HEK293 (cell line): ENCODE data around the gene NID1.

Source experiments
- ZNF621 ChIP-seq: fragments of 450-650 bp; formaldehyde crosslinking; IDR thresholded peaks from 2 replicates; pipeline ENCODE4 v1.5.1; 2017; ENCODE audit warnings: missing biosample characterization, missing genetic modification characterization
- ZNF623 ChIP-seq: fragments of 450-650 bp; formaldehyde crosslinking; IDR thresholded peaks from 2 replicates; pipeline ENCODE4 v1.5.1; 2016; ENCODE audit warnings: missing biosample characterization, missing genetic modification characterization
- TF ChIP-seq, protein P1 (sequence below): fragments of 450-650 bp; formaldehyde crosslinking; IDR thresholded peaks from 2 replicates; pipeline ENCODE4 v1.5.1; 2016; ENCODE audit warnings: missing biosample characterization, missing genetic modification characterization

DNA sequence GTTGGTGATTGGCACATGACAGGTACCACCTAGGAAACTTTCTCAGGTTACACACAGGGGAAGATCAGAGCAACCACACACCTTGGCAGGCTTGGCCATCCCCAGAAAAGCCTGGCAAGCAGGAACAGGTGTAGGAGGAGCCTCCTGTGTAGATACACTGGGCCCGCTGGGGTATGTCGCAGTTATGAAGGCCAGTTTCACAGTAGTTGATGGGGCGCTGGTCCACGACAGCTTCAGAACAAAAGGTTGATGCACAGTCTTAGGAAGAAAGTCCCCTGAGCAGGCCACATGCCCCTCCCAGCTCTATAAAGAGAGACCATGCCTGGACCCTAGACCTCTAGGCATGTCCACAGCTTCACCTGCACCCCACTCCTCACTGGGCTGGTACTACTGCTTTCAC, 51.6 kb downstream of the NID1 start:
- TF ChIP-seq, protein P1, sequence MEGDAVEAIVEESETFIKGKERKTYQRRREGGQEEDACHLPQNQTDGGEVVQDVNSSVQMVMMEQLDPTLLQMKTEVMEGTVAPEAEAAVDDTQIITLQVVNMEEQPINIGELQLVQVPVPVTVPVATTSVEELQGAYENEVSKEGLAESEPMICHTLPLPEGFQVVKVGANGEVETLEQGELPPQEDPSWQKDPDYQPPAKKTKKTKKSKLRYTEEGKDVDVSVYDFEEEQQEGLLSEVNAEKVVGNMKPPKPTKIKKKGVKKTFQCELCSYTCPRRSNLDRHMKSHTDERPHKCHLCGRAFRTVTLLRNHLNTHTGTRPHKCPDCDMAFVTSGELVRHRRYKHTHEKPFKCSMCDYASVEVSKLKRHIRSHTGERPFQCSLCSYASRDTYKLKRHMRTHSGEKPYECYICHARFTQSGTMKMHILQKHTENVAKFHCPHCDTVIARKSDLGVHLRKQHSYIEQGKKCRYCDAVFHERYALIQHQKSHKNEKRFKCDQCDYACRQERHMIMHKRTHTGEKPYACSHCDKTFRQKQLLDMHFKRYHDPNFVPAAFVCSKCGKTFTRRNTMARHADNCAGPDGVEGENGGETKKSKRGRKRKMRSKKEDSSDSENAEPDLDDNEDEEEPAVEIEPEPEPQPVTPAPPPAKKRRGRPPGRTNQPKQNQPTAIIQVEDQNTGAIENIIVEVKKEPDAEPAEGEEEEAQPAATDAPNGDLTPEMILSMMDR (tag by site-specific recombination) = no peak
- no peak for TF ChIP-seq ZNF623 (tag by site-specific recombination)
- TF ChIP-seq ZNF621 (tag by site-specific recombination) = no peak
